Esophagus squamous epithelium (tissue), 5 donors: ENCODE data around the gene CNR2. TPM values are rescaled to one million over a fixed set of nuclear protein-coding genes. Genes with fewer than 3 reads are reported as not detected.
"Not testable (repeated sequence)": the region's sequence is repeated elsewhere in the genome, so short reads cannot be mapped to it uniquely, and the experiment has no call there.

ENCODE experiments used
- DNase-seq: peaks from one replicate; lab custom pipeline; 2025; lab: John Stamatoyannopoulos, UW
- H3K27ac ChIP-seq, 4 donors: fragments of 200-600 bp; sonication (generic); one replicate each; pipeline ENCODE4 v1.5.1; 2016 to 2019; ENCODE audit warnings: mild to moderate bottlenecking in 1 of 4
- H3K27me3 ChIP-seq, 4 donors: fragments of 200-600 bp; sonication (generic); 1 replicate in 3 of 4; 2 replicates in 1 of 4; pipeline versions ENCODE4 v1.5.1 to v1.6.0; 2017 to 2021; ENCODE audit warnings: antibody characterized with exemption in 1 of 4
- H3K36me3 ChIP-seq, 3 donors: fragments of 200-600 bp; sonication (generic); one replicate each; pipeline ENCODE4 v1.5.1; 2016 to 2019
- H3K4me1 ChIP-seq, 3 donors: fragments of 200-600 bp; sonication (generic); one replicate each; pipeline ENCODE4 v1.5.1; 2017 to 2019
- H3K4me3 ChIP-seq, 4 donors: fragments of 200-600 bp; sonication (generic); 1 replicate in 3 of 4; 2 replicates in 1 of 4; pipeline ENCODE4 v1.5.1; 2016 to 2019; ENCODE audit warnings: mild to moderate bottlenecking in 2 of 4, moderate library complexity in 1 of 4
- H3K9me3 ChIP-seq, 3 donors: fragments of 200-600 bp; sonication (generic); one replicate each; pipeline ENCODE4 v1.5.1; 2016 to 2019
- CTCF ChIP-seq, 6 experiments: fragments of 450-650 bp in 4 of 6; fragments of 200-600 bp in 2 of 6; sonication (generic) in 2 of 6; IDR thresholded peaks; one replicate each; pipeline ENCODE4 v1.5.1; 2016 to 2019; ENCODE audit warnings: antibody characterized with exemption in 6 of 6, mild to moderate bottlenecking in 4 of 6, moderate library complexity in 4 of 6
- POLR2A ChIP-seq, 4 donors: fragments of 450-650 bp; IDR thresholded peaks; one replicate each; pipeline ENCODE4 v1.6.1; 2017; ENCODE audit warnings: antibody characterized with exemption in 4 of 4, mild to moderate bottlenecking in 4 of 4, moderate library complexity in 3 of 4
- WGBS, 2 donors: methylation state at CpG; one replicate each; pipeline ENCODE4 v1.1.5; 2018; 5-methylcytosine and 5-hydroxymethylcytosine counted together
- intact Hi-C: fragments of 100-400 bp; cut with DNase I; formaldehyde crosslinking; loops from one replicate; pipeline ENCODE4 v1.15.0; 2022
- total RNA-seq, 4 donors: library from RNA; depleted of rRNA; stranded (reverse); fragments of >200 nt; gene quantifications; one replicate each; pipeline ENCODE4 v1.1.0, GENCODE V29; 2016
- donor health status: DM: yes; HTN: yes; CAD: no.

Gene CNR2
- total RNA-seq, 4 donors from 2014 or later = under 0.01 TPM; not detected in 3

GRCh38 chr1:23864801-23865542 lies 48.2 kb downstream of the CNR2 start:
- Histone ChIP-seq H3K27me3 (no peaks in the 10 kb centered on the region), H3K36me3 (peaks cover 0 to 50% (median 3%) of the 10 kb centered on the region in 3 donors), H3K27ac (no peak overlapping the region), H3K4me3 (no peak overlapping the region), H3K9me3 (no peaks in the 10 kb centered on the region), H3K4me1 (peaks cover 11 to 35% (median 14%) of the 10 kb centered on the region in 3 donors)
- WGBS, 2 donors = 90 to 94% methylated on average over 11 to 13 of the region's 13 CpGs
- intact Hi-C loops = loop anchor here (10.0 kb wide), 1 partner anchor 60 kb away; the partner anchor contains the start of gene GALE
- DNase-seq = no peak
- no peak for TF ChIP-seq POLR2A (IDR thresholded peaks at IDR 0.05)
- TF ChIP-seq CTCF (IDR thresholded peaks at IDR 0.05) = no peak

- H3K4me3 ChIP-seq = no peak overlapping the region
- H3K9me3 ChIP-seq = no peaks in the 10 kb centered on the region
- peaks cover 9 to 22% (median 11%) of the 10 kb centered on the region in 3 donors for H3K4me1 ChIP-seq
- H3K27me3 ChIP-seq = no peaks in the 10 kb centered on the region
- H3K27ac ChIP-seq = no peak overlapping the region
- no peak for DNase-seq
- WGBS, 2 donors = 77 to 83% methylated on average over 3 of the region's 3 CpGs
- intact Hi-C loops = loop anchor here (10.0 kb wide), 1 partner anchor 58 kb away; the partner anchor contains the start of gene GALE
- peaks cover 0 to 74% (median 3%) of the 10 kb centered on the region in 3 donors for H3K36me3 ChIP-seq
- no peak for TF ChIP-seq POLR2A (IDR thresholded peaks at IDR 0.05)
- TF ChIP-seq CTCF (IDR thresholded peaks at IDR 0.05) = no peak
Observed at GRCh38 chr1:23862640-23863039, 50.5 kb downstream of the CNR2 start.

DNA sequence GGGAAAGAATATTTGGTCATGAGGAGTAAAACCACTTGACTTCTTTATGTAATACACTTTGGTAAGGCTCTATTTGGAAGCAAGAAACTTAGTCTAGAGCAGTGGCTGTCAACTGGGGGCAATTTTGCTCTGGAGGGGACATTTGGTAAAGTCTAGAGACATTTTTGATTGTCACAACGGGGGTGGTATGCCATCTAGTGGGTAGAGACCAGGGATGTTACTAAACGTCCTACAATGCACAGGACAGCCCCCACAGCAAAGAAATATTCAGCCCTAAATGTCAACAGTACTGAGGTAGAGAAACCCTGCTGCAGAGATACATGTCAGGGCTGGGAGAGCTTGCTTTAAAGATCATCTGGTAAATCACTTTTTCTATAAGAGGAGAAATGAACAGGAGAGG lies 58.6 kb downstream of the CNR2 start:
- 20 to 27% methylated on average over 2 of the region's 2 CpGs for WGBS, 2 donors
- peaks cover 0 to 65% (median 0%) of the 10 kb centered on the region in 3 donors for H3K36me3 ChIP-seq
- DNase-seq = no peak

GRCh38 chr1:23853124-23853523 lies 60.0 kb downstream of the CNR2 start:
- H3K4me1 ChIP-seq, intact Hi-C loops, H3K9me3 ChIP-seq, H3K27me3 ChIP-seq, H3K4me3 ChIP-seq, H3K27ac ChIP-seq, DNase-seq: not testable (repeated sequence)
- WGBS, 2 donors = no CpG with 5 or more reads among the region's 34 CpGs
- H3K36me3 ChIP-seq = peaks cover 0 to 61% (median 0%) of the 10 kb centered on the region in 3 donors

More for the DNA sequence above, 58.6 kb downstream of the CNR2 start:
- Histone ChIP-seq H3K27ac (no peak overlapping the region), H3K4me1 (no peaks in the 10 kb centered on the region), H3K27me3 (no peaks in the 10 kb centered on the region), H3K4me3 (no peak overlapping the region), H3K9me3 (no peaks in the 10 kb centered on the region)
- TF ChIP-seq POLR2A (IDR thresholded peaks at IDR 0.05) = no peak
- no peak for TF ChIP-seq CTCF (IDR thresholded peaks at IDR 0.05)
- intact Hi-C loops = no loop called here

DNA sequence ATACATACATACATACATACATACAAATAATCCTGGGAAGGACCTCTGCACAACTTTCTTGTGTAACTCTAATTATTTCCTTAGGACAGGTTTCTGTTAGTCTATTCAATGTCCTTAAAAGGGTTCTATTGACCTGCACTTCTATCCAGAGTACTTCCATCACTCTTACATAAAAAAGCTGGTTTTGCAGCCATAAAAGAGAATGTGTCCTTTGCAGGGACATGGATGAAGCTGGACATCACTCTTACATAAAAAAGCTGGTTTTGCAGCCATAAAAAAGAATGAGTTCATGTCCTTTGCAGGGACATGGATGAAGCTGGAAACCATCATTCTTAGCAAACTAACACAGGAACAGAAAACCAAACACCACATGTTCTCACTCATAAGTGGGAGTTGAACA lies 61.8 kb downstream of the CNR2 start:
- H3K27me3 ChIP-seq, H3K27ac ChIP-seq, H3K9me3 ChIP-seq, intact Hi-C loops, DNase-seq, H3K4me1 ChIP-seq, H3K4me3 ChIP-seq: not testable (repeated sequence)
- H3K36me3 ChIP-seq = peaks cover 5 to 61% (median 5%) of the 10 kb centered on the region in 3 donors
